G401 (cell line): ENCODE data around the gene PPIC. TPM values are rescaled to one million over a fixed set of nuclear protein-coding genes. Genes with fewer than 3 reads are reported as not detected.
A peak's percentile ranks its signal among the peaks of the same experiment; 100 is the strongest.

Experiments
- DNase-seq: peaks from one replicate; pipeline ENCODE4 v3.0.0-alpha.2; 2015; ENCODE audit warnings: low spot score
- in situ Hi-C: cut with HindIII; loops from 2 replicates; pipeline ENCODE4 v1.10.0; 2016; ENCODE audit warnings: low sequenced_read_pairs, mixed read lengths
- total RNA-seq: library from RNA; depleted of rRNA; stranded (reverse); fragments of >200 nt; shearing (Covaris generic); gene quantifications from 2 replicates; pipeline ENCODE4 v1.2.3, GENCODE V29; 2014; rRNA removed

The PPIC gene
- total RNA-seq, result 2.3 and 4.1 TPM in 2 replicates

DNA sequence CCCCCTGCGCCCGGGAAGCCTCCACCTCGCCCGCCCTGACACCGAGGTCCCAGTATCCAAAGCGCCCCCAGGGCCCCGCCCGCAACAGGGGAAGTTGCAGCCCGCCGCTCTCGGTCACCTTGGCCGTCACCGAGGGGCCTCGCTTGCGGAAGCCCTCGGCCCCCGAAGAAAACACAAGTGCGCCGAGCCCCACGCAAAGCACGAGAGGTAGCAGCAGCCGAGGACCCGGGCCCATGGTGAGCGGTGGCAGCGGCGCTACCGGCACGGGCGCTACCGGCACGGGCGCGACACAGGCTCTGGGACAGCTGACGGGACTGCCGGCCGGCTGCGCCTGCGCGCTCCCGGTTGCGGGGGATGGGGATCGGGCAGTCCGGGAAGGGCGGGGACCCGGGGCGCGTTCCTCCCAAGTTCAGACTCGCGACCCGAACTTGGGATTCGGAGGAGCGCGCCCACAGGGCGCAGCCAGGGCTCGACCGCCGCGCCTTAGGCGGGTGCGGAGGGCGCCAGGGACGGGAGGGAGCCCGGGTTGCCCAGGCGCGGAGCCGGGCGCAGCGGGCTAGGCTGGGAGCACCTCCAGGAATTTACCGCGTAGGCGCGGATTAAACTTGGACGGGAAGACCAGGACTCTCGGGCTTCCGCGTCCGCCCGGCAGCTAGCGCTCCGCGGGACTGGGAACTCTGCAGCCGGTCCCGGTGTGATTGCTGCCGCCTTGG lies at the start of gene PPIC:
PPIC (minus strand) TSS at position 335 of the 713 bp plus-strand sequence; CDS start at position 235, 100 bp downstream.
- peak; percentile 15 for DNase-seq

DNA sequence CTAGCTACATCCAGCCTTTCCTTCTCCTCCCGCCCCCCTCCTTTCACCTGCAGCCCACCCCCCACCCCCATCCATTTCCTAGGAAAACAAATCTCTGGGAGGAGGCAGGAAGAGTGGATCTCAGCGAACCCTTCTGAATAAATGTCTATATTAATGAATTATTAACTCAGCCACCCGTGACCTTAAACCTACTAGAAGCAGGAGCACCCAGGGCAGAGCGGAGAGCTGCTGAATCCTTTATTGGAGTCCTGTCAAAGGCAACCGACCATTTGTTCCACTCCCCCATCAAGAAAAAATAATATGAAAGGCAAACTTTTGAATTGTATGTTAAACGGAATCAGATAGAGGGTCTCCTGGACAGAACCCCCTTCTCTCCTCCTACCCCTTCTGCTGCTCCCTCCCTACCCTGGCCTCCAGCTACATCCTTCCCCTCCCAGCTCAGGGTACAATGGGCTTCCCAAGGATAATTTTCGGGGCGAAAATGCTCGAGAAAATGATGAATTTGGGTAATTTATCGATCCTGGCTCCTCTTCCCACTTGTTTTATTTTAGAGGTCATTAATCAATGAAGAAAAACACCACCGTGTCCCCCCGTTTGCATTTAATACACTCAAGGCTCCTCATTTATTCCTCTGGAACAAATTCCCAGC lies 49.2 kb upstream of the PPIC start:
- in situ Hi-C loops, result no loop called here
- no peak for DNase-seq

More for the DNA sequence above, at the start of gene PPIC:
- in situ Hi-C loops, result no loop called here

- DNase-seq, result no peak
- in situ Hi-C loops, result no loop called here
These were observed 48.4 kb upstream of the PPIC start for GRCh38 chr5:123084730-123085605.

DNA sequence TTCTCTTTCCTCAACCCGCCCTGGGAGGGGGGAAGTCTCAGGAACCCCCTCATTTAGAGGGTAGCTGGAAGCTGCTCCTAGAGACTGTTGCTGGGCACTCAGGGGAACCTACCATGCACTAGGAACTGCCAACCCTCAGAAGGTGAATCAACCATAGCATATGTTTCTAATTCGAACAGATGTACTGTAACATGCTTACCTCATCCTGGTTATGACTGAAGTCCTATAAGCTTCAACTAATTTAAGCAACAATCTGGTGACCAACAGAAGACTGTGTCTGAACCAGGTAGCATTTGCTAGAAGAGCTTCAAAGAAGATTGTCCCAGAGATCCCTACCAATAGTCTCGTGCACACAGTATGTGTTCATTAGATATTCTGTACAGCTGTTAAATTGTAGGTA lies 46.8 kb upstream of the PPIC start:
- no peak for DNase-seq
- in situ Hi-C loops, result no loop called here

- DNase-seq, result no peak
- in situ Hi-C loops, result no loop called here
These were observed 43.7 kb upstream of the PPIC start for GRCh38 chr5:123080215-123080614.

DNA sequence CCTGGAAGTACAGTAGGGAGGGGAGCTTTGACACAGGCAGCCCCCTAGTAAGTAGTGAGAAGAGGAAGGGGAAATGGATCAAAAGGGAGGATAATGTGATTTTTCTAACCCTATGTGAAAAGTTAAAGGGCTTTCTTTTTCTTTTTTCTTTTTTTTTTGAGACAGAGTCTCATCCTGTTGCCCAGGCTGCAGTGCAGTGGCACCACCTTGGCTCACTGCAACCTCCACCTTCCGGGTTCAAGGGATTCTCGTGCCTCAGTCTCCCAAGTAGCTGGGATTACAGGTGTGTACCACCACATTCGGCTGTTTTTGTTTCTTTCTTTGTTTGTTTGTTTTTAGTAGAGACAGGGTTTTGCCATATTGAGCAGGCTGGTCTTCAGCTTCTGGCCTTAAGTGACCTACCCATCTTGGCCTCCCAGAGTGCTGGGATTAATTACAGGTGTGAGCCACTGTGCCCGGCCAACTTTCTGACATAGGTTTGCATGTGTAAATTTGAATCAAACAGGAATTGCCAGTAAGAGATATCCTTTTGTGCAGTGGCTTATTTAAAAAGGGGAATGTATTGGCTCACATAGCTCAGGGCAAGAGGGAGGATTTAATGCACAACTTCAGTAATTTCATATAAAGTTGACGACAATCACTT lies 39.1 kb upstream of the PPIC start:
- in situ Hi-C loops, result no loop called here
- DNase-seq, result no peak

DNA sequence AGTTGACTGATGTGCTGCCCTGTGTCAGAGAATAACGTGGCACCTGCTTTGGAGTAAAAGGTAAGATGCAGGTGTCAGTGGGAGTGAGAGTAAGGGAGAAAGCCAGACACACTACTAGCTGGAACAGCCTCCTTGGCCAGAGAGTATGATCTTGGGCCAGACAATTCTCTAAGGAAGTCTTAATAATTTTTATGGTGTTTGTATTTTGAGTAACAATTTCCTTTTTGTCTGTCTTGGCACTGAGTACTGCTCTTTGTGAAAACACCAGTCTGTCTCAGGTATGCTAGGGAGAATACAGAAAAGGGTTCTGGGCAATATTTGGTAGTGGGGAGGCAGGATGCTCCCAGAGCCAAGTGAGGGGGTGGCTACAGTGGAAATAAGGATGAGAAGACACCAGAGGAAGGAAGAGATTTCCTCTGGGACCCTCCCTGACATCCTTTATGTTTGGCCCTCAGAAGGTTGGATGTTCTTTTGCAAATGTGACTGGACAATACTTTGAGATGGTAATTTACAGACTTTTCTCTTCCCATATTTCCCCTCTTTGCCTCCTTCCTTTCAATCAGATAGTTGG lies 31.9 kb upstream of the PPIC start:
- in situ Hi-C loops, result no loop called here
- DNase-seq, result no peak

DNA sequence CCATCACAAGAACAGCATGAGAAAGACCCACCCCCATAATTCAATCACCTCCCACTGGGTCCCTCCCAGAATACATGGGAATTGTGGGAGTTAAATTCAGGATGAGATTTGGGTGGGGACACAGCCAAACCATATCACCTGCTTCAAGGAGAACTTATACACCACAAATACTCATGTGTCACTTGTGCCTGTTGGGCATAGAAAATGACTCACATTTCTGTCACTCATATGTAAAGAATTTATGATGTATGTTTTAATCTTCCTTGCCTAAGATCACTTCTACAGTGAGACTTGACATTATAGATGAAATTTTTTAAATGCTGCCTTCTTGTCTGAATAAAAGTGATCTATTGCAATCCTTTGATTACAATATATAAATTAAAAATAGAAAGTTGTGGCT lies 29.5 kb upstream of the PPIC start:
- DNase-seq, result no peak
- in situ Hi-C loops, result no loop called here

GRCh38 chr5:123059455-123059854 lies 22.9 kb upstream of the PPIC start:
- DNase-seq, result no peak
- in situ Hi-C loops, result no loop called here

DNA sequence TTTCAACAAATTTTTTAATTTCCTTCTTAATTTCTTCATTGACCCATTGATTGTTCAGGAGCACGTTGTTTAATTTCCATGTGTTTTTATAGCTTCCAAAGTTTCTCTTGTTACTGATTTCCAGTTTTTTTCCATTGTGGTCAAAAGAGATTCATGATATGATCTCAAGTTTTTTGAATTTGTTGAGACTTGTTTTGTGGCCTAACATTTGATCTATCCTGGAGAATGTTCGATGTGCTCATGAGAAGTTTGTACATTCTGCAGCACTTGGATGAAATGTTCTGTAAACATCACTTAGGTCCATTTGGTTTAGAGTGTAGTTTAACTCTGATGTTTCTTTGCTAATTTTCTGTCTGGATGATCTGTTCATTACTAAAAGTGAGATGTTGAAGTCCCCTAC lies 14.7 kb upstream of the PPIC start:
- in situ Hi-C loops, result no loop called here
- no peak for DNase-seq

GRCh38 chr5:123047706-123048105 lies 11.2 kb upstream of the PPIC start:
- no peak for DNase-seq
- in situ Hi-C loops, result no loop called here

DNA sequence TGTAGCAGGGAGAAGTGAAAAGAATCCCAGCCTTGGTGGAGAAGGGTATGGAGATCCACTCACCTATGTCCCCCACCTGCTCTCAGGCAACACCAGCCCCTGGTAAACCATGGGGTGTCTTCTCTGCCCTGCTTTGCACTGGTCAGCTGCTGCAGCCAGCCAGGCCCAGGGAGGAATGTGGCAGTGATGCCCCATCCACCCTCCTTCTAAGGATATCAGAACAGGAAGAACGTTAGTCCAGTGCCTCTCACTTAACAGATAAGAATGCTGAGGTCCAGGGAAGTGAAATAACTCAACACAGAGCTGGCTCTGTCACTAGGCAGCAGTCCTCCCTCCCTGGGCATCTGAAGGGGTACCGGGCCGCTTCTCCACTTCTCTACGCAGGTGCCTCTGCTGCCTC lies 9.7 kb upstream of the PPIC start:
- DNase-seq, result no peak
- in situ Hi-C loops, result no loop called here

- in situ Hi-C loops, result no loop called here
- no peak for DNase-seq
These were observed 8.5 kb upstream of the PPIC start for GRCh38 chr5:123044926-123045617.

DNA sequence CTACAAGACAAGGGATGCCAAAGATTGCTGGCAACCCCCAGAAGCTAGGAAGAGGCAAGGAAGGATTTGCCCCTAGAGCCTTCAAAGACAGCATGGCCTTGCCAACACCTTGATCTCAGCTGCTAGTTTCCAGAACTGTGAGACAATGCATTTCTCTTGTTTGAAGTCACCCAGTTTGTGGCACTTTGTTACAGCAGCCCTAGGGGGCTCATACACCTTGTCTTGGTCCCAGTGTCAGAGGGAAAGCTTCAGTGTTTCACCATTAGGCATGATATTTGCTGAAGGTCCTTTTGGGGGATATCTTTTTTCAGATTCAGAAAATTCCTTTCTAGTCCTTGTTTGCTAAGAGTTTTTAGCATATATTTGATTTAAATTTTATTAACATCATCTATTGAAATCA lies 3.1 kb upstream of the PPIC start:
- DNase-seq, result no peak
- in situ Hi-C loops, result no loop called here

DNA sequence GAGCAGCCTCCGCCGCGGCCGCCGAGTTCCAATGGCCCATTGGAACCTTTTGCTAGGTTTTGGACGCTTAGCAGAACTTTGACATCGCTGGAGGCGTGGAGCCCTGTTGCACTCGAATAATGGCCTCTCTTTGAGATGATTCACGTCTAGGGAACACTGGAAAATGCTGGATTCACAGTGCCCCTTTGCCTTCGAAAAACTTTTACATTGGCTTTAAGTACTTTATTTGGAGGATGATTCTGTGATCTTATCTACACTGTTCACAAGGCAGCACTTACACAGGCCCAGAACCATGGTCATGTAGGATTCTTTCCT lies 536 bp upstream of the PPIC start:
- no peak for DNase-seq
- in situ Hi-C loops, result no loop called here

- in situ Hi-C loops, result no loop called here
- peak; percentile 1 for DNase-seq
These were observed 571 bp downstream of the PPIC start for GRCh38 chr5:123035918-123036390.

DNA sequence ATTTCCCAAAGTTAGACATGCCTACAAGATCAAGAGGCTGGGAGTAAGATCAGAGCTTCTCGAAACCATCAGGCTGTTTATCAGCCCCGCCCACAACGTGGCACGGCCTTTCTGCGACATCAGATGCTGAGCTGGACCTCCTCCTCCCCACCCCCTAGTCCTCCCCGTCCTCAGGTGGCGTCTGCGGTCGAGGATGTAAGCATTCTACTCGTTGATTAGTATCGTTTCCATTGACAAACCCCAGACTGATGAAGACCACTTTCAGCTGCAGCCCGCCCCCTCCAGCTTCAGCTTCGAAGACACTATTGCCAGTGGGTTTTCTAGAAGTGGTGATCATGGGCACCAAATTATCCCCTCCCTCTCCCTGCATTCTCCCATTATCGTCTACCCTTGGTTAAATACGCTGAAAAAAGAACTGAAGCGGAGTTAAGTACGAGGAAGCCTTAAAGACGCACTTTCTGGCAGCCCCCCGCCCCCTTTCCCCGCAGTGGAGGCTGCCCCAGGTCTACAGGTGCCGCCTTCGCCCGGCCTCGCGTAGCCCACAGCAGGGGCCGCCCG lies 1.1 kb downstream of the PPIC start:
- peak; percentile 8 for DNase-seq
- in situ Hi-C loops, result no loop called here

- DNase-seq, result no peak
- in situ Hi-C loops, result no loop called here
These were observed 3.3 kb downstream of the PPIC start for GRCh38 chr5:123033157-123033671.
